Measurements from ENCODE around the gene CYP24A1. TPM values are rescaled to one million over a fixed set of nuclear protein-coding genes. Genes with fewer than 3 reads are reported as not detected.

The CYP24A1 gene
- total and polyA plus RNA-seq, 2 donors (not counting 1 experiment from before 2014, with no cell fraction given) = not detected

GRCh38 chr20:54123587-54124180 lies 50.1 kb downstream of the CYP24A1 start:
- Histone ChIP-seq H3K4me2 (replicated peaks; ENCODE audit: low read depth, low read length, poor library complexity, severe bottlenecking) (no peak overlapping the region), H3K79me2 (ENCODE audit: control insufficient read depth, insufficient read depth, low read length) (no peaks in the 10 kb centered on the region), H3K36me3 (replicated peaks in 1 of 2; ENCODE audit: control extremely low read depth in 1 of 2, control insufficient read depth in 1 of 2, extremely low read depth in 1 of 2, insufficient read depth in 2 of 2, low read length in 1 of 2) (no peaks in the 10 kb centered on the region), H3K4me3 (ENCODE audit: control extremely low read depth in 1 of 5, extremely low read depth in 1 of 5, insufficient read depth in 1 of 5, low read depth in 2 of 5, low read length in 4 of 5) (no peak overlapping the region), H3K9ac (ENCODE audit: low read length) (no peak overlapping the region), H3K9me3 (ENCODE audit: control extremely low read depth in 1 of 3, control insufficient read depth in 2 of 3, insufficient read depth in 1 of 3, low read length in 2 of 3) (no peaks in the 10 kb centered on the region), H4K20me1 (ENCODE audit: control insufficient read depth, insufficient read depth, low read length, poor library complexity, severe bottlenecking) (no peaks in the 10 kb centered on the region), H3K27me3 (replicated peaks in 1 of 4; ENCODE audit: control extremely low read depth in 1 of 4, control insufficient read depth in 3 of 4, insufficient read depth in 4 of 4, low read length in 3 of 4) (no peaks in the 10 kb centered on the region), H2AFZ (ENCODE audit: insufficient read depth, low read depth, low read length, poor library complexity, severe bottlenecking) (no peak overlapping the region), H3K4me1 (ENCODE audit: control insufficient read depth in 2 of 2, insufficient read depth in 2 of 2, low read length in 2 of 2) (no peaks in the 10 kb centered on the region), H3K27ac (ENCODE audit: low read length in 2 of 2) (no peak overlapping the region)
- WGBS (ENCODE audit: insufficient coverage) = 95% methylated on average over 9 of the region's 11 CpGs
- no peak for ATAC-seq (ENCODE audit: low read depth)
- Mint-ChIP-seq H3K27me3 (no peaks in the 10 kb centered on the region), H3K27ac (no peak overlapping the region), H3K4me3 (no peak overlapping the region), H3K9me3 (ENCODE audit: insufficient read depth) (no peaks in the 10 kb centered on the region), H3K4me1 (peaks cover 3% of the 10 kb centered on the region)
- DNase-seq = no peak
- intact Hi-C loops (cut with micrococcal nuclease) = no loop called here
- CTCF ChIA-PET = no interaction called here
- TF ChIP-seq EZH2 (IDR thresholded peaks at IDR 0.05; ENCODE audit: borderline replicate concordance, insufficient read depth, low read depth, low read length, poor library complexity, severe bottlenecking) = no peak
- TF ChIP-seq CTCF (IDR thresholded peaks at IDR 0.05) = no peak
- POLR2A ChIA-PET = no interaction called here

- no peak overlapping the region for H3K9ac ChIP-seq (ENCODE audit: low read length)
- Mint-ChIP-seq H3K27ac (no peak overlapping the region), H3K9me3 (ENCODE audit: insufficient read depth) (no peaks in the 10 kb centered on the region), H3K4me1 (peaks cover 3% of the 10 kb centered on the region), H3K4me3 (no peak overlapping the region), H3K27me3 (no peaks in the 10 kb centered on the region)
- H3K4me2 ChIP-seq (replicated peaks; ENCODE audit: low read depth, low read length, poor library complexity, severe bottlenecking) = no peak overlapping the region
- ChIA-PET POLR2A (no interaction called here), CTCF (no interaction called here)
- H3K4me3 ChIP-seq (ENCODE audit: control extremely low read depth in 1 of 5, extremely low read depth in 1 of 5, insufficient read depth in 1 of 5, low read depth in 2 of 5, low read length in 4 of 5) = no peak overlapping the region
- no peak overlapping the region for H2AFZ ChIP-seq (ENCODE audit: insufficient read depth, low read depth, low read length, poor library complexity, severe bottlenecking)
- TF ChIP-seq CTCF (IDR thresholded peaks at IDR 0.05) (no peak), EZH2 (IDR thresholded peaks at IDR 0.05; ENCODE audit: borderline replicate concordance, insufficient read depth, low read depth, low read length, poor library complexity, severe bottlenecking) (no peak)
- intact Hi-C loops (cut with micrococcal nuclease) = no loop called here
- H3K36me3 ChIP-seq (replicated peaks in 1 of 2; ENCODE audit: control extremely low read depth in 1 of 2, control insufficient read depth in 1 of 2, extremely low read depth in 1 of 2, insufficient read depth in 2 of 2, low read length in 1 of 2) = no peaks in the 10 kb centered on the region
- ATAC-seq (ENCODE audit: low read depth) = no peak
- H3K79me2 ChIP-seq (ENCODE audit: control insufficient read depth, insufficient read depth, low read length) = no peaks in the 10 kb centered on the region
- H3K9me3 ChIP-seq (ENCODE audit: control extremely low read depth in 1 of 3, control insufficient read depth in 2 of 3, insufficient read depth in 1 of 3, low read length in 2 of 3) = no peaks in the 10 kb centered on the region
- H3K27me3 ChIP-seq (replicated peaks in 1 of 4; ENCODE audit: control extremely low read depth in 1 of 4, control insufficient read depth in 3 of 4, insufficient read depth in 4 of 4, low read length in 3 of 4) = no peaks in the 10 kb centered on the region
- no peaks in the 10 kb centered on the region for H4K20me1 ChIP-seq (ENCODE audit: control insufficient read depth, insufficient read depth, low read length, poor library complexity, severe bottlenecking)
- WGBS (ENCODE audit: insufficient coverage) = 95% methylated on average over 6 of the region's 10 CpGs
- no peak overlapping the region for H3K27ac ChIP-seq (ENCODE audit: low read length in 2 of 2)
- DNase-seq = no peak
- H3K4me1 ChIP-seq (ENCODE audit: control insufficient read depth in 2 of 2, insufficient read depth in 2 of 2, low read length in 2 of 2) = no peaks in the 10 kb centered on the region
Measured at GRCh38 chr20:54122681-54123586, 50.9 kb downstream of the CYP24A1 start.

Data from B cell (primary cell).